CD4-positive, alpha-beta T cell treated with Interleukin-17A for 1 hour (primary cell): ENCODE measurements around the gene OGFOD2.
"Not testable (repeated sequence)": the region's sequence is repeated elsewhere in the genome, so short reads cannot be mapped to it uniquely, and the experiment has no call there.

Experiments
- DNase-seq: peaks from one replicate; pipeline ENCODE4 v3.0.0-alpha.2; 2020

Gene OGFOD2

GRCh38 chr12:123006977-123007376 lies 31.9 kb downstream of the OGFOD2 start:
- DNase-seq, result no peak

GRCh38 chr12:123010110-123010509 lies 35.1 kb downstream of the OGFOD2 start:
- no peak for DNase-seq

- DNase-seq, result no peak
Observed at GRCh38 chr12:123010681-123011080, 35.6 kb downstream of the OGFOD2 start.

GRCh38 chr12:123011701-123012100 lies 36.7 kb downstream of the OGFOD2 start:
- no peak for DNase-seq

GRCh38 chr12:123013185-123014095 lies 38.4 kb downstream of the OGFOD2 start:
- DNase-seq, result no peak

GRCh38 chr12:123014473-123014872 lies 39.4 kb downstream of the OGFOD2 start:
- DNase-seq, result not testable (repeated sequence)

GRCh38 chr12:123017753-123018152 lies 42.7 kb downstream of the OGFOD2 start:
- DNase-seq, result no peak

GRCh38 chr12:123019841-123020138 lies 44.7 kb downstream of the OGFOD2 start:
- no peak for DNase-seq

- DNase-seq, result no peak
Observed at GRCh38 chr12:123021688-123022604, 46.9 kb downstream of the OGFOD2 start.

GRCh38 chr12:123022846-123023245 lies 47.8 kb downstream of the OGFOD2 start:
- DNase-seq, result no peak

GRCh38 chr12:123024819-123025391 lies 49.9 kb downstream of the OGFOD2 start:
- no peak for DNase-seq

- no peak for DNase-seq
Observed at GRCh38 chr12:123026094-123026853, 51.2 kb downstream of the OGFOD2 start.

GRCh38 chr12:123027726-123028445 lies 52.8 kb downstream of the OGFOD2 start:
- DNase-seq, result no peak

GRCh38 chr12:123028475-123028874 lies 53.4 kb downstream of the OGFOD2 start:
- DNase-seq, result no peak

GRCh38 chr12:123029550-123029949 lies 54.5 kb downstream of the OGFOD2 start:
- no peak for DNase-seq
